IPS DF 4.7 (cell line): ENCODE results near the gene ATXN10.

Experiments used
- DNase-seq: peaks from one replicate; pipeline ENCODE4 v3.0.0-alpha.2; 2013; ENCODE audit warnings: low spot score; ENCODE audit errors: extremely low read depth

Gene ATXN10

DNA sequence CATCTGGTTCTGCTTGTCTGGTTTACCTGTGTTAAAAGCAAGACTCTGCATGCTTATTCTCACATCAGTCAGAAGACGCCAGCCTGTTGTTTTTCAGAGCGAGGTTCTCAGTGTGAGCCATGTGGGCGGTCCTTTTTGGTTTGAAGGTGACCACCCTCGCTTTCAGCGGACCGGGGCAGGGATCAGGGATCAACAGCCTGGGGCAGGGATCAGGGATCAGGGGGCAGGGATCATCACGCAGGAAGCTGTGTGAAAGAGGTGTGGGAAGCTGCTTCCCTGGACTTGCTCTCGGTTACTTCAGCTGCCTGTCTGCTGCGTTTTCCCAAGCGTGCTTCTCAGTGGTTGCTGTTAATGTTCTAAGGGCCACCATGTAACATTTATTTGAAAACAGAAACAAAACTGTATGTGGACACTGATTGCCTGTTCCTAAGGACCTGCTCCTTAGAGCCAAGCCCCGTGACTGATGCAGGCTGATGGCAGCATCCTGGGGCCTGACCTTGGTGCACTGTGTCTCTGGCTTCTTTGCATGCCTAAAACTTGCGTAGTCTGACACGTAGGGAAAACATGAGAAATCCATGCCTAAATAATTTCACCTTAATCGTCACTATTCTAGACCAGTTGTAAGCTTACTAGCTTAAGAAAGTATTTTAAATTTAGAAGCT, 146.9 kb downstream of the ATXN10 start:
- DNase-seq: no peak

DNA sequence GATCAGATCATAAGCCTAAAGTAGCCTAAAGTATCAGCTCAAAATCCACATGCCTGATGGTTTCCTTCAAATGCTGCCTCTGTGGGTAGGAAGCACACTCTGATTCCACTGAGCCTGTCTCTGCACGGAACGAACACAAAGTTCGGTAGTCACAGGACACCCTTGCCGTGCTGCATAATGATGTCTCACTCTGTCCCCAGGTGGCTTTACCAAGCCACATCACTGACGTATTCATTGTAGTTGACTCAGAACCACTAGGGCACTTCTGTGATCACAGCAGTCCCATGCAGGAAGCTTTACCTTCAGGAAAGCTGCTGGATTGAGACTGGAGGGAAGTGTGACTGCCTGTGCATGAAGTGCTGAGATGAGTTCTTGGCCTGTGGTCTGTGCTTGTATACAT, 147.7 kb downstream of the ATXN10 start:
- DNase-seq: no peak

DNA sequence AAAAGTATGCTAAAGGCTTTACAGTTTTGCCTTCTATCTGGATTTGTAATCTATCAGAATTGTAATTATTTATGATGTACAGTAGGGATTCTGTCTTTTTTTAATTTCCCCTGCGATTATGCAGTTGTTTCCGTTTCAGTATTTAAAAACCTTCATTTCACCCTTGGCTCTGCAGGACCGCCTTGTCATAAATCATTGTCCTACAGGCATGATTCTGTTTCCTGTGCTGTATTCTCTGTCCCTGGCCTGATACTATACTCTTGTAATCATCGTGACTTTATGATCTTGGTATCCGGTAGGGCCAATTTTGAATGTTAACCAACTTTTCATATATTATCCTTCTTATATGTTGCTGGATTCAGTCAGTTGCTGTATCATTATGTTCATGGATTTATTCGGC, 151.7 kb downstream of the ATXN10 start:
- no peak for DNase-seq

DNA sequence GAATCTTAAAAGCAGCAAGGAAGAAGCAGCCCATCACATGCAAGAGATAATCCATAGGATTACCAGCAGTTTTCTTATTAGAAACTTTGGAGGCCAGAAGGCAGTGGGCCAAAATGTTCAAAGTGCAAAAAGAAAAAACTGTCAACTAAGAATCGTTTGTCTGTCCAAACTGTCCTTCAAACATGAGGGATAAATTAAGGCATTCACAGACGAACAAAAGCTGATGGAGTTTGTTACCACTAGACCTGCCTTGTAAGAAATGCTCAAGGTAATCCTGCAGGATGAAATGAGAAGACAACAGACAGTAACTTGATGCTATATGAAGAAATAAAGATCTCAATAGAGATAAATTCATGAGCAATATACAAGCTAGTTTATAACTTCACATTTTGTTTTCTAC, 154.9 kb downstream of the ATXN10 start:
- no peak for DNase-seq

DNA sequence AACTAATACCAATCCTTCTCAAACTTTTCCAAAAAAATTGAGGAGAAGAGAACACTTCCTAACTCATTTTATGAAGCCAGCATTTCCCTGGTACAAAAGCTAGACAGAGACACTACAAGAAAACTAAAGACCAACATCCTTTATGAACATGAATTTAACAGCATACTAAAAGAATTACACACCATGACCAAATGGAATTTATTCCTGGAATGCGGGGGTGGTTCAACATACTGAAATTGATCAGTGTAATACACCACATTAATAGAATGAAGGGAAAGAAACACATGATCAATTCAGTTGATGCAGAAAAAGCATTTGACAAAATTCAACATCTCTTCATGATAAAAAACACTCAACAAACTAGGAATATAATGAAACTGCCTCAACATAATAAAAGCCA, 157.2 kb downstream of the ATXN10 start:
- DNase-seq: no peak

DNA sequence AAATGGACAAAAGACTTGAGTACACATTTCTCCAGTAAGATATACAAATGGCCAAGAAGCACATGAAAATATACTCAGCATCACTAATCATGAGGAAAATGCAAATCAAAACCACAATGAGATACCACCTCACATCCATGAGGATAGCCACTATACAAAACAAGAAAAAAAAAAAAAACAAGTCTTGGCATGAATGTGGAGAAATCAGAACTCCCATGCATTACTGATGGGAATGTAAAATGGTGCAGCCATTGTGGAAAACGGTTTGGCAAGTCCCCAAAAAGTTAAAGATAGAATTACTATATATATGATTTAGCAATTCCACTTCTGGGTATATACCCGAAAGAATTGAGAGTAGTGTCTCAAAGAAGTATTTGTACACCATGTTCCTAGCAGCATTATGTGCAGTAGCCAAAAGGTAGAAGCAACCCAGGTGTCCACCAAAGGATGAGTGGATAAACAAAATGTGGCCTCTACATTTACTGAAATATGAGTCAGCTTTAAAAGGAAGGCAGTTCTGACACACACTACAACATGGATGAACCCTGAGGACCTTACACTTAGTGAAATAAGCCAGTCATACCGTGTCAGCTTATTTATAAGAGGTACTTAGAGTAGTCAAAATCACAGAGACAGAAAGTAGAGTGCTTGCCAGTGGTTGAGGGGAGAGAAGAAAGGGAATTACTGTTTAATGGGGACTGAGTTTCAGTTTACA, 159.1 kb downstream of the ATXN10 start:
- no peak for DNase-seq

DNA sequence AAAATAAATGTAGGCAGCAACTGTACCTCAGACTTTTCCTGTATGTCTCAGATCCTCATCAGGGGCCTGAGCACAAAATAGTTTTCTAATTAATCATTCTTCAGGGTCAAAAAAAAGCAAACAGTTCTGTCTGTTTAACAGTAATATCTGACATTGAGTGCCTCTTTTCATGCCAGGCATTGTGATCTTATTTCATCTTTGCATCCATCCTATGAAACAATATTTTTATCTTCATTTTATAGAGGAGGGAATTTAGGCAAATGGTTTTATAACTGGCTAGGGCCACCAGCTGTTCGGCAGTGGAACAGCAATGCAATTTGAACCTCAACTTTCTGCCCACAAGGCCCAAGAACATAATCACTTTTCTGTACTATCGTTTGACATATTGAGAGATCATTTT, 159.8 kb downstream of the ATXN10 start:
- DNase-seq: no peak

DNA sequence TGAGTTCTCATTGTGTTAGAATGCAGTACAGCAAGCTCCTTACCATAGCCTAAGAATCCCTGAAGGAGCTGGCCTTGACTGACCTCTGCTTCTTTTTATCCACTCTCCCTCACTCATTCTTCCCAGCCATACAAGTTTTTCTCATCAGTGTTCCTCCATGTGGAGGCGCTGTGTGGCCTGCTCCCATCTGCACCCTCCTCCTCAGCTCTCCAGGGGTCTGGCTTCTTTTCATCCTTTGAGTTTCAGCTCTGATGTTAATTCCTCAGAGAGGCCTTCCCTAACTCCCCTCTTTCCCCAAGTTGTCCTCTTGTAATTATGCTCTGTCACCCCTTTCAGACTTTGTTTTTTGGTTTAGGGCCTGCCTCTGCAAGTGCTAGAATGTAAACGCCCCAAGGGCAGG, 160.5 kb downstream of the ATXN10 start:
- DNase-seq: no peak

DNA sequence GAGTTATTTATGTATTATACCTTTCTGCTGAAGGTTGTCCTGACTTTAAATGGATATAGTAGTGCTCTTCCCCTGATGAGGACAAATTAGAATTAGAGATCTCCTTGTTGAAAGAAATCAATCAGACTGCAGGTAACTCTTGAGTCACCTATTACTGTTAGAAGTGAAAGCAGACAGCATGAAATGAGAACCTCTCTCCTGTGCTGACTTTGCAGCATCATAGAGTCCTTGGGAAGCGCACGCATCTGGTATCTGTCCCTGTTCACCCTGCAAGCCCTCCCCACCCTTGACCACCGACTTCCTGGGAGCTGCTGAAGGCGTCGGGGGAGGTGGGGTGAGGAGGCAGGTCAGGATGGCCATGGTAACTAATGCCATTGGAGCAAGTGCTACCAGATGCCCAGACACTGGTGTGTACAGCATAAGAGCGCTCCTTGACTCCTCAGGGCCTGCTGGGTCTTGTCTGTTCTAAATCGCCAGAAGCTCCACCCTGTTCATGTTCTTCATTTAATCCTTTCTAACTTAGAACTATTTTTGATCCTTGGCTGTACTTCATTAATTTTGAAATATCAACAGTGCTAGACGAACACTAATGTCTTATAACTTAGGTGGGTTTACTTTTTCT, 161.4 kb downstream of the ATXN10 start:
- DNase-seq: no peak

DNA sequence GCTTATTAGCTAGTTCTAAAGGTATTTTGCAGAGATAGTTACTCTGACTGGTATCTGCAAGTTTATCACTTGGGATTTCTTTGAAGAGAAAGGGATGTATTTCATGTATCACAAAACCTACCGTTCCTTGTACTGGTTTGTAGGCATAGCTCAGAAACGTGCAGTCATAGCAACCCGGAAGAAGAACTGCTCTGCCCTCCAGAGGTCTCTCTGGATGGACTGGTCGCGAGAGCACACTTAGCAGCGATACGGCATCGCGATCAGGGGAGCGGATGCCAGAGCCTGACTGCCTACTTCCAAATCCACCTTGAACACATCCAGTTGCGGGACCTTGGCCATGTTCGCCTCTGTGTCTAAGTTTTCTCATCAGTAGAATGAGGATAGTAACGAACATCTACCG, 162.0 kb downstream of the ATXN10 start:
- no peak for DNase-seq

DNA sequence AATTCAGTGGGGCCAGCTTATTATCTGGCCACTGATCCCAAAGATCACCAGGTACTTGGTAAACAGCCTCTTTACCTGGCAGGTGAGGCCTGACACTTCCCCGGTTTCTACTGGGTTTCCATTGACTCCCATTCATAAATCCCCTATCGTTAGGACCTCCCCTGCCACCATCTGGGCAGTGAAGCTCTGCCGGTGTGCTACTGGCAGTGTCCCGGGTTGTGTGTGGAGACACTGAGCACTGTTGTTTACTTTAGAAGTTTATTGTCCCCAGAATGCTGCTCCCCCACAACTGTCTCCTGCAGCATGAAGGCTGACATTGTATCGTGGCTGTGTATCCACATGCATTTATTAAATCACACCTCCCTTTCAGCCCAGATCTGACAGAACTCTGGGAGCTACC, 162.6 kb downstream of the ATXN10 start:
- no peak for DNase-seq

DNA sequence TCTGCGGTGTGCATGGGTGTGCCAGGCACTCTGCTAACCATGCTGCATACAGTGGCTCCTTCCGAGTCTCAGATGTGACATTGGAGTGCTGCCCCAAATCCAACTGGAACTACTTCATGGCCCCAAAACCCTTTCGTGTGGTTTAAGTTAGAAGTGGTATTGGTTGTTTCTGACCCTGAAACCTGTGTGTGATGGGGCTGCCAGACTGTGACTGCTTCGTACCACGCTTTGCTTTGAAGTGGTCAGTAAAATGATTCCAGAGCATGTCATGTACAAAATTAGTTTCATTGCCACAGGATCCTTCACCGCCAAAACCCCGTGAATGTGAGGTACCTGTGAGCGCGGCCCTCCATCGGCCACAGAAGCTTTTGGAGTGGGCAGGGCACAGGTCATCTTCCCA, 163.2 kb downstream of the ATXN10 start:
- DNase-seq: no peak

DNA sequence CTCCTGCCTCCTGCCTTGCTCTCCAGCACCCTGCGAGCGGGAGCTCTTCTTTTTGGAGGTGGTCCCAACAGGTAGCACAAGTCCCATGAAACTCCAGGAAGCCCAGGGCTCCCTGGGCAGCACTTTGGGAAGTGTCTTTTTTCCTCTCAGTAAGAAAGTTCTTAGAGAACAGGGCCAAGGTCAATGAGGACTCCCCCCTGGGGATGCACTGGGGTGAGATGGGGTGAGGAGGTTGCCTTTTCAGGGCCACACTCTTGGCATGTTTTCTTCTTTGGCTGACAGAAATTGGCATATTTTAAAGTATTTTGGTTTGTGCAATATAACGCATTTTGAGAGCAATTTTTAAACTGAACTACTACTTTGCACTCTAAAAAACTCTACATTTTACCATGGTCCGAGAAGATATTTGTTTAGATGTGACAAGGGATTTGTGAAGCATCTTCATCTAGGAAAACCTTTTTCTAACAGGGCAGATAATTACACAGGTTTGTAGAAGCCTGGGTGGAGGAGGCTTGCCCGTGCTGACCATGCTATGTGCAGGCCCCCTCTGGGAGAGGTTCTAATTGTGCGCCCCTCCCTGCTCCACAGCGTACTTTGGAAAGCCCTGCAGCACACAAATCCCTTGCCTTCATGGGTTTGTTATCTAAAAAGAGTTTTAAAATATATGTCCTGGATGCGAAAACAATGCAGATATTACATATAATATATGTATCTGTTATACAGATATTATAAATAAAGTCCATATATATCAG, 165.0 kb downstream of the ATXN10 start:
- no peak for DNase-seq

DNA sequence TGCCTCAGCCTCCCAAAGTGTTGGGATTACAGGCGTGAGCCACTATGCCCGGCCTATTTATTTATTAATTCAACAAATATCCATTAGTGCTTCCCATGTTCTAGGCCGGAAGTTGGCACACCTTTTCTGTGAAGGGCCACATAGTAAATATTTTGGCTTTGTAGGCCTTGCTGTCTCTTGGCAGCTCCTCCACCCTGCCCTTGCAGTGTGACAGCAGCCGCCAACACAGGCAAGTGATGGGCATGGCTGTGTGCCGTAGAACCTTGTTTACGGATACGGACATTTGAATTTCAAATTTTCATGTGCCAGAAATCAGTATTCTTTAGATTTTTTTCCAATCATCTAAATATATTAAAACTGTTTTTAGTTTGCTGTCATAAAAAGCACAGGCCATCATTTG, 165.9 kb downstream of the ATXN10 start:
- no peak for DNase-seq

DNA sequence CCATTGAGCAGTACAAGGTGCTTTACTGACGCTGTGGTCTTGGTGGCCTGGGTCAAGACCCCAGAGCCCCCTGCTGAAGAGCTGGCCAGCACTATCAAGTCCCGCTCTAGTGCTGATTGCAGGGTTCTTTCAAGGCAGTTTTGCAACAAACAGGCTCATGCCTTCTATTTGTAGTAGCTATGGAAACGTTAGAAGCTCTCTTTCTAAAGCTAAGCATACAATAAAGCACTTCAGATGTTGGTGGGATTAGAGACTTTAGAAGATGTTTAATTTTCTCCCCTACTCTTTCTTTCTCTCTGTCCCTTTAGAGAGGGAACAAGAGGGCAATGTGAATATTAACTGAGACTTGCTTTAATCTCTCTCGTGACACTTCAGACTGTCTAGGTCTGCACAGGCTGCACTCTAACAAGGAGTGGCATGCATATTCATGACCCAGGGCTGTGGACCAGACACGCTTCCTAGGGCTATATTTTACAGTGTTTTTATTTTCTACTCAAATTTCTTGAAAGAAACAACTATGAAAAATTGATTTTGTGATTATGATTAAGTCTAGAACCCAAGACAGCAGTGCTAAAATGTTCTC, 166.8 kb downstream of the ATXN10 start:
- DNase-seq: no peak

DNA sequence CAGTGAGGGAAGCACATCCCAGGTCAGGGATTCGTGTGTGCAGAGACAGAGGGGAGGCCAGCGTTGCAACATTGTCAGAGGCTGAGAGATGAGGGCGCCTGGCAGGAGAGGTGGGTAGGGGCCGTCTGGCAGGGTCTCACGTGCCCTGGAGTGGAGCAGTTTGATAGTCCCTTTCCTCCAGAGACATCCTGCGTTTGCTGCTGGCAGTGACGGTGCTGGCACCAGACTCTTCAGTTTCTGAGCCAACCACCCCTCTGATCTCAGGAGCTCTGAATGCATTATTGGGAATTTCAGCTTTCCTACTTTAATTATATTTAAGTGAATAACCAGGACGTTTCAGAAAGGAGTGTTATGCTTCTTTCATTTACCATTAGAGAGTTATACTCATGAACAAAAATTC, 168.8 kb downstream of the ATXN10 start:
- no peak for DNase-seq

DNA sequence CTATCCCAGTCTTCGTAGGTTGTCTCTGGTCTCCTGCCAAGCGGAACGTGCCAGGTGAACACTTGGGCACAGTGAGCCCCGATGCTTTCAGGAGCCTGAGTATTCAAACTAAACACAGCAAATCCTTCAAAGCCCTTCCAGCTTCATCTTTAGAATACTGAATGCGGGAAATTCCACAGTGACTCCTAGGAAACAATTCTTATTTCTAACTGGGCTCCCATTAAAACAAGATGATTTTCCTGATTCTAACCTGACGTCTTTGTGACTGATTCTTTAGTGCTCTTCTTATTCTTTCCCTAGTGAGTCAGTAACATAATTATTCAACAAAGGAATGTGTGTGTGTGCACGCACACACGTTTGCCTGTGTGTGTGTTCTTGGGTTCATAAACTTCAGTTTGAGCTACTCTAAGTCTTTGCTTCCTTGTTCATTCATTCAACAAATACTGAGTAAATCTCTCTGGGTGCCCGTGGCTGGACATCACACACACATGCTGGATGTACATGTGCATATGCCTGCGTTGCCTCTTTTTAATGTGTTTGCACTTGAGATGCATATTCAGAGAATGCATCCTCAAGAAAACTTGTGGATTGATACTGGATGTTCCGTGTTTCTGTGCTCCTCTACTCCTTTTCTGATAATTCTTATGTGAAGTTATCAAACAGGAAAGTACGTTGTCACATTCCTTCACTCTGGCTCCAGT, 170.8 kb downstream of the ATXN10 start:
- no peak for DNase-seq

DNA sequence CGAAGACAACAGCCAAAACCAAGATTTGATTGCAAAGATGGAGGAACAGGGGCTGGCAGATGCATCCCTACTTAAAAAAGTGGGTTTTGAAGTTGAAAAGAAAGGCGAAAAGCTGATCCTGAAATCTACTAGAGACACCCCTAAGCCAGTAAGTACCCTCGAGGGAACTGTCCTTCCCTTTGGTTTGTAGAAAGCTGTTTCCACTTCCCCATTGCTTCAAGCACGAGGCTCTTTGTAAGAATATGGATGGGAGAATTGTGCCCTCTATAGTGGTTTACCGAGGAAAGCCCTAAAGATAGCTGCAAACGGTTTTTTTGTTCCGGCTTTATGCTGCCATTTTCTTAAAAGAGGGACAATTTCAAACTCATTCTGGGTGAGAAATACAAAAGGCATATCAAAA, 171.4 kb downstream of the ATXN10 start:
- no peak for DNase-seq

DNA sequence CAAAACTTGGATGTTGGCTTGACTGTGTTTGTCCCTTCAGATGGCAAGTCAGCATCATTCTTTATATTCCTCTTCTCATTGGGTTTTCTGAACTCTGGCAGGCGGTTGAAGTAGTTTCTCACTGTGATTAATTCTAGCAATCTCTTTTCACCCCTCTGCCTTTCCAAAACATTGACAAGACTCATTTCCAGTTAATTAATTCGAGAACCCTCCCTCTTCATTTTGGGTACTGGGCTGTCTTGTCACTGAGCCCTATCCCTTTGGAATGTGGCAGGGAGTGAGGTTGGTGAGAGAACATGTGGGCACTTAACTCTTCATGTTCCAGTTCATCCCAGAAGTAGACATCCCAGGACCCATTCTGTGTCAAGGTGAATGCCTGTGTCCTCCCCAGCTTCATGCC, 172.4 kb downstream of the ATXN10 start:
- no peak for DNase-seq

DNA sequence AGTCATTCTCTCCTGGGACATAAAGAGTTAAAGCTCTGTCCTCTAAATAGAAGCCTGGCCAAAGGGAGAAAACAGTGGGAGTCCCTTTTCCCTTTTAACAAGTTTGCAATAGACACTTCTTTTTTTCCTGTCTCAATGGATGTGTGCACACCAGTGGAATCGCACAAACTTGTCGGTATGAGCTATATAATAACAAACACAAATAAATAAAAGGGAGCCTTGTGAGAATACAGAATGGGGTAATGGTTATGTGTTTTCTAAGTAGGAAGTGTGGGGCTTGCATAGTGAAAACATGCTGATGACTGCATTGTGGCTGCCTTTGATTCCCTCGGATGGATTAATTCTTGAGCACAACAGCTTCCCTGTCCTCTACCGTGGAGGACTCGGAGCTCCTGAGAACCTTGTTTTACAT, 173.4 kb downstream of the ATXN10 start:
- DNase-seq: no peak

DNA sequence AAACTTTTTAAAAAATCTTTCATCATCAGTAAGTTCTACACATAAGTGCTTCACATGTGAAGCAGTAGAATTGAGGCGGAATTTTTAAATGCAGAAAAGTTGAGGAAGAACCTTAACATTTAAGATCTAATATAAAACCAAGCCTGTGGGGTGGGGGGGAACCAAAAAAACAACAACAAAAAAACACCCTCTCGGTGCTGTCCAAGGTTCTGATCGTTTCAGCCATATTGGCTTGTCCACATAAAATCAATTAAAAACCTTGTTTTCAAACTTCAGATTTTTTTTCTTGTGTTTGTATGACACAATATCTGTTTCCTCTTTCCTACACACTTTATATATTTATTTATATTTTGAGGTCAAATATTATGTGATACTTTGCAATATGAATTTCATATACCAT, 175.3 kb downstream of the ATXN10 start:
- DNase-seq: no peak
